Colonic mucosa (tissue), 4 donors: ENCODE data around the gene RBPJL. TPM values are rescaled to one million over a fixed set of nuclear protein-coding genes. Genes with fewer than 3 reads are reported as not detected.

Experiments
- DNase-seq: peaks from one replicate; pipeline ENCODE4 v3.0.0-alpha.2; 2020
- H3K27ac ChIP-seq: fragments of 200-600 bp; one replicate; pipeline ENCODE4 v1.8.0; 2021
- H3K27me3 ChIP-seq: fragments of 200-600 bp; one replicate; pipeline ENCODE4 v1.8.0; 2021
- H3K36me3 ChIP-seq: fragments of 200-600 bp; one replicate; pipeline ENCODE4 v1.8.0; 2021
- H3K4me1 ChIP-seq: fragments of 200-600 bp; one replicate; pipeline ENCODE4 v1.8.0; 2021; ENCODE audit warnings: mild to moderate bottlenecking
- H3K4me3 ChIP-seq: fragments of 200-600 bp; one replicate; pipeline ENCODE4 v1.8.0; 2021
- H3K9ac ChIP-seq, 2 donors: one replicate each; pipeline ENCODE4 v1.7.0; 2013; ENCODE audit warnings: control low read depth in 2 of 2, low read depth in 2 of 2, low read length in 2 of 2
- H3K9me3 ChIP-seq: fragments of 200-600 bp; one replicate; pipeline ENCODE4 v1.8.0; 2021
- intact Hi-C: fragments of 100-400 bp; cut with DNase I; formaldehyde crosslinking; loops from one replicate; pipeline ENCODE4 v1.14.1; 2022
- total RNA-seq, 2 donors: library from RNA; stranded (reverse); fragmentation: NEBNext Ultra II Directional in 1 of 2; extraction: Animal tissue kit (Norgen Biotek cat#: 25700) in 1 of 2; gene quantifications; one replicate each; pipeline ENCODE4 v1.2.1, GENCODE V29; 2021
- TF ChIP-seq, protein P1 (sequence below): fragments of 200-600 bp; IDR thresholded peaks from one replicate; pipeline ENCODE4 v1.8.0; 2022; ENCODE audit warnings: antibody characterized with exemption, mild to moderate bottlenecking
- donor health status: healthy.
- donor health status: DM: no; HTN: no; CAD: no.
- donor health status: DM: no; HTN: no; CAD: no.

RBPJL gene
- total RNA-seq, 2 donors from 2014 or later: 0.74 TPM; not detected in 1

DNA sequence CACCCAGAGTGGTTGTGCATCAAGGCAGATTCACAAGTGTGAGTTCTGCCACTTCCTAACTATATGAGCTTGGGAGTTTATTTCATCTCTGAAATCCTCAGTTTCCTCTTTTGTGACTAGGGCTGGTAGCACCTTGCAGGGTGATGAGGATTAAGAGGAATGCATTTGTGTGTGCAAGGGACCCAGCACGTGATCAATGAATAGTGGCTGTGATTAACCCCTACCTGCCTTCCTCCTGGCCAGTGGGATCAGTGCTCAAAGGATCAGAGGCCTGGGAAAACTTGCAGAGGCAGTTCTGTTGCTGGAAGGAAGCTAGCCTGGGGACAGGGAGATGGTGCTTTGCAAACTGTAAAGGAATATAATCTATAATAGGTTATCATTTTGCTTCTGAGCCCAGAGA, 34.3 kb downstream of the RBPJL start:
- intact Hi-C loops: no loop called here
- H3K27ac ChIP-seq: peak overlapping the region; percentile 93
- H3K27me3 ChIP-seq: no peaks in the 10 kb centered on the region
- H3K36me3 ChIP-seq: no peaks in the 10 kb centered on the region
- peak overlapping the region in 1 of 2 donors; percentile 100 for H3K9ac ChIP-seq
- peaks cover 52% of the 10 kb centered on the region for H3K4me1 ChIP-seq
- TF ChIP-seq, protein P1, sequence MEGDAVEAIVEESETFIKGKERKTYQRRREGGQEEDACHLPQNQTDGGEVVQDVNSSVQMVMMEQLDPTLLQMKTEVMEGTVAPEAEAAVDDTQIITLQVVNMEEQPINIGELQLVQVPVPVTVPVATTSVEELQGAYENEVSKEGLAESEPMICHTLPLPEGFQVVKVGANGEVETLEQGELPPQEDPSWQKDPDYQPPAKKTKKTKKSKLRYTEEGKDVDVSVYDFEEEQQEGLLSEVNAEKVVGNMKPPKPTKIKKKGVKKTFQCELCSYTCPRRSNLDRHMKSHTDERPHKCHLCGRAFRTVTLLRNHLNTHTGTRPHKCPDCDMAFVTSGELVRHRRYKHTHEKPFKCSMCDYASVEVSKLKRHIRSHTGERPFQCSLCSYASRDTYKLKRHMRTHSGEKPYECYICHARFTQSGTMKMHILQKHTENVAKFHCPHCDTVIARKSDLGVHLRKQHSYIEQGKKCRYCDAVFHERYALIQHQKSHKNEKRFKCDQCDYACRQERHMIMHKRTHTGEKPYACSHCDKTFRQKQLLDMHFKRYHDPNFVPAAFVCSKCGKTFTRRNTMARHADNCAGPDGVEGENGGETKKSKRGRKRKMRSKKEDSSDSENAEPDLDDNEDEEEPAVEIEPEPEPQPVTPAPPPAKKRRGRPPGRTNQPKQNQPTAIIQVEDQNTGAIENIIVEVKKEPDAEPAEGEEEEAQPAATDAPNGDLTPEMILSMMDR: no peak
- no peaks in the 10 kb centered on the region for H3K9me3 ChIP-seq
- no peak overlapping the region for H3K4me3 ChIP-seq
- DNase-seq: no peak

GRCh38 chr20:45341579-45341938, 34.9 kb downstream of the RBPJL start:
- TF ChIP-seq, protein P1: no peak
- Histone ChIP-seq H3K4me3 (peak overlapping the region; percentile 2), H3K36me3 (no peaks in the 10 kb centered on the region), H3K27ac (peak overlapping the region; percentile 93), H3K27me3 (no peaks in the 10 kb centered on the region), H3K9ac (peak overlapping the region; percentile 61 to 100), H3K4me1 (peaks cover 52% of the 10 kb centered on the region), H3K9me3 (no peaks in the 10 kb centered on the region)
- intact Hi-C loops: no loop called here
- DNase-seq: no peak

GRCh38 chr20:45341939-45342854, 35.6 kb downstream of the RBPJL start:
- TF ChIP-seq, protein P1: no peak
- peaks cover 47% of the 10 kb centered on the region for H3K4me1 ChIP-seq
- H3K36me3 ChIP-seq: no peaks in the 10 kb centered on the region
- peak overlapping the region; percentile 93 for H3K27ac ChIP-seq
- intact Hi-C loops: no loop called here
- no peaks in the 10 kb centered on the region for H3K27me3 ChIP-seq
- peak; percentile 71 for DNase-seq
- peak overlapping the region; percentile 2 for H3K4me3 ChIP-seq
- H3K9ac ChIP-seq: peak overlapping the region; percentile 61 to 100
- H3K9me3 ChIP-seq: no peaks in the 10 kb centered on the region

GRCh38 chr20:45342855-45343531, 36.4 kb downstream of the RBPJL start:
- peak; percentile 71 for DNase-seq
- peak overlapping the region in 1 of 2 donors; percentile 100 for H3K9ac ChIP-seq
- no peaks in the 10 kb centered on the region for H3K9me3 ChIP-seq
- TF ChIP-seq, protein P1: no peak
- H3K27ac ChIP-seq: peak overlapping the region; percentile 93
- H3K36me3 ChIP-seq: no peaks in the 10 kb centered on the region
- no peaks in the 10 kb centered on the region for H3K27me3 ChIP-seq
- intact Hi-C loops: no loop called here
- H3K4me3 ChIP-seq: peak overlapping the region; percentile 2
- H3K4me1 ChIP-seq: peaks cover 39% of the 10 kb centered on the region

DNA sequence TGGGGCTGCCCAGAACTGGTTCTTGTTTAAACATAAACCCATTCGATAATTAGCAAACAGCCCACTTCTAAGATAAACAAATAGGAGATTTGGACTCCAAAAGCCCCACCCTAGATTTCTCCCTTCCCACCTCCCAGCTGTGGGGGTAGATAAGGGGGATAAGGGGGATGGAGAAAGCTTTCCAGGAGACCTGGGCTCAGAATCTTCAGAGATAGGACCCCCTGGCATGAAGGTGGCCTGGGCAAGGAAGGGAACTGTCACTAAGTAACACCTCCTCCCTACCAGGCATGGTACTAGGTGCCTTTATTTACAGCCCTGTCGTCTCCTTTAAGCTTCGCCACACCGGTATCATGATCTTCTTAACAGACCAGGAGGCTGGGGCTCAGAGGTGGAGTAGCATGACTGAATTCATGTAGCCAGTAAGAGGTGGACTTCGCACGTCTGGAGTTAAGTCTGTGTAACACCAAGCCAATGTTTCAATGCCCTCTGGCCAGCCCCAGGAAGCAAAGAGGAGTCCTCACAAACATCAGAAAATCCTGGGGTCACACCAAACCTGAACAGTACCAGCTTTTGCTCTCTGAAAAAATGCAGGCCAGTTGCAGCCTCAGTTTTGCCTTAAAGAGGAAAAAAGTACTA, 37.0 kb downstream of the RBPJL start:
- no peaks in the 10 kb centered on the region for H3K36me3 ChIP-seq
- peak overlapping the region; percentile 2 for H3K4me3 ChIP-seq
- intact Hi-C loops: no loop called here
- H3K4me1 ChIP-seq: peaks cover 36% of the 10 kb centered on the region
- DNase-seq: peak; percentile 80
- peak overlapping the region; percentile 93 for H3K27ac ChIP-seq
- TF ChIP-seq, protein P1: no peak
- peak overlapping the region; percentile 25 to 100 for H3K9ac ChIP-seq
- no peaks in the 10 kb centered on the region for H3K27me3 ChIP-seq
- no peaks in the 10 kb centered on the region for H3K9me3 ChIP-seq
